B cell (primary cell): ENCODE results near the gene LBHD1.

Experiments used
- EZH2 ChIP-seq: IDR thresholded peaks from 2 replicates; pipeline ENCODE4 v1.6.1; 2012; ENCODE audit warnings: borderline replicate concordance, low read depth, mild to moderate bottlenecking, moderate library complexity, low read length; ENCODE audit not compliant: insufficient read depth, poor library complexity, severe bottlenecking
- TF ChIP-seq, protein P1 (sequence below): fragments of 200-600 bp; IDR thresholded peaks from one replicate; pipeline ENCODE4 v1.8.0; 2022; ENCODE audit warnings: antibody characterized with exemption, mild to moderate bottlenecking

DNA sequence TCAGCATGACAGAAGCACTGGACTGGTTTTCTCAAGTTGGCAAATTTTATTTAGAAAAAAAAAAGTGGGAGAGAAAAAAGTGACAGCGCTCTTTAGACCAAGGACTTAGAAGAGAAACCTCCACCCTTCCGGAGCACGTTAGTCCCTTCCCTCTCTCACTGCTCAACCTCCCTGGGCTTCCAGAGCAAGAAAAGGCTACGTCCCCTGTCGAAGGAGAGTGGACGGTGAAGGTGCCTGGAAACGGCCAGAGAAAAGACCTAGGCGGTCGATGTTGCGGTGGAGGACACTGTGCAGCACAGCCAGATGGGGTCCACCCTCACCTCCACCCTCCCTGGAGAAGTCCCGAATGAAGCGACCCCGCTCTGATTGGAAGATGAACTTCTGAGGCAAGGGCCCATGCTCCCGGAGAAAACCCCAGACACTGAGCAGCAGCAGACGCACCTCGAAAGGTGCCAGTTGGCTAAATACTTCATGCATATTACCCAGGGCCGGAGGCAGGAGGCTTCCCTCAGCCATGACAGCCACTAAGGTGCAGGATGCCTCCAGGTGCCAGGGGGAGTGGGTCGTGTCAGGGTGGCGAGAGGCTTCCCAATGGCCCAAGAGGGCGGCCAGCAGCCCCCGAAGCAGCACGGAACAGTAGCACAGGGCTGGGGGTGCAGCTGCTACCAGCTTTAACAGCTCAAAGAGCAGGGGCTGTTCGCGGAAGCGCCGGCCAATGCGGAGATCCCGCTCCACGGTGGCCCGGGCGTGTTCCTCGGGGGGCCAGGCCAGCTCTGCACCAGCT lies 25.1 kb downstream of the LBHD1 start:
- TF ChIP-seq, protein P1, sequence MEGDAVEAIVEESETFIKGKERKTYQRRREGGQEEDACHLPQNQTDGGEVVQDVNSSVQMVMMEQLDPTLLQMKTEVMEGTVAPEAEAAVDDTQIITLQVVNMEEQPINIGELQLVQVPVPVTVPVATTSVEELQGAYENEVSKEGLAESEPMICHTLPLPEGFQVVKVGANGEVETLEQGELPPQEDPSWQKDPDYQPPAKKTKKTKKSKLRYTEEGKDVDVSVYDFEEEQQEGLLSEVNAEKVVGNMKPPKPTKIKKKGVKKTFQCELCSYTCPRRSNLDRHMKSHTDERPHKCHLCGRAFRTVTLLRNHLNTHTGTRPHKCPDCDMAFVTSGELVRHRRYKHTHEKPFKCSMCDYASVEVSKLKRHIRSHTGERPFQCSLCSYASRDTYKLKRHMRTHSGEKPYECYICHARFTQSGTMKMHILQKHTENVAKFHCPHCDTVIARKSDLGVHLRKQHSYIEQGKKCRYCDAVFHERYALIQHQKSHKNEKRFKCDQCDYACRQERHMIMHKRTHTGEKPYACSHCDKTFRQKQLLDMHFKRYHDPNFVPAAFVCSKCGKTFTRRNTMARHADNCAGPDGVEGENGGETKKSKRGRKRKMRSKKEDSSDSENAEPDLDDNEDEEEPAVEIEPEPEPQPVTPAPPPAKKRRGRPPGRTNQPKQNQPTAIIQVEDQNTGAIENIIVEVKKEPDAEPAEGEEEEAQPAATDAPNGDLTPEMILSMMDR: no peak
- TF ChIP-seq EZH2: no peak
